Measurements from ENCODE around the gene TSNAXIP1. TPM values are rescaled to one million over a fixed set of nuclear protein-coding genes. Genes with fewer than 3 reads are reported as not detected.

The TSNAXIP1 gene
- total and polyA plus RNA-seq, 4 experiments from 2014 or later = 0.44 to 0.64 TPM; not detected in 2

GRCh38 chr16:67801883-67802282 is 4.8 kb upstream of the TSNAXIP1 start:
- Histone ChIP-seq H3K4me1 (ENCODE audit: insufficient read depth, low read length) (peaks cover 54% of the 10 kb centered on the region), H3K9me3 (ENCODE audit: control insufficient read depth in 1 of 2, low read length in 2 of 2) (no peaks in the 10 kb centered on the region), H3K36me3 (ENCODE audit: insufficient read depth, low read length) (peaks cover 31% of the 10 kb centered on the region), H3K27ac (ENCODE audit: low read depth, low read length) (no peak overlapping the region), H3K4me3 (ENCODE audit: low read length in 2 of 2) (no peak overlapping the region), H3K27me3 (ENCODE audit: insufficient read depth, low read length) (no peaks in the 10 kb centered on the region)
- Mint-ChIP-seq H3K27ac (peak overlapping the region; percentile 62 to 88 (median 79)), H3K27me3 (no peaks in the 10 kb centered on the region), H3K9me3 (no peaks in the 10 kb centered on the region), H3K36me3 (peaks cover 33 to 59% of the 10 kb centered on the region in 2 donors), H3K4me3 (peak overlapping the region in 7 of 8 donors; percentile 56 to 80 (median 73)), H3K4me1 (peaks cover 49 to 83% (median 66%) of the 10 kb centered on the region in 4 donors)
- DNase-seq = peak; percentile 29 to 60 (median 50)
- intact Hi-C loops (cut with micrococcal nuclease) = no loop called here
- CTCF ChIA-PET (ENCODE audit: partially characterized antibody) = interaction anchor here (0.7 to 5.9 kb wide), 7 partner anchors 14 to 279 kb away, joined by 3 to 56 read pairs (median 4); no protein-coding TSS in a partner anchor
- POLR2A ChIA-PET (ENCODE audit: partially characterized antibody) = interaction anchor here (0.6 to 1.4 kb wide), 7 partner anchors 21 to 517 kb away, joined by 3 to 6 read pairs (median 4); partner anchors contain the start of gene GFOD2

- H3K4me1 Mint-ChIP-seq = peaks cover 45 to 74% (median 56%) of the 10 kb centered on the region in 4 donors
- no peaks in the 10 kb centered on the region for H3K27me3 Mint-ChIP-seq
- no peak overlapping the region for H3K4me3 ChIP-seq (ENCODE audit: low read length in 2 of 2)
- intact Hi-C loops (cut with micrococcal nuclease) = no loop called here
- H3K4me1 ChIP-seq (ENCODE audit: insufficient read depth, low read length) = peaks cover 60% of the 10 kb centered on the region
- POLR2A ChIA-PET (ENCODE audit: partially characterized antibody) = interaction anchor here (1.5 kb wide), 1 partner anchor 131 kb away, joined by 4 read pairs; no protein-coding TSS in a partner anchor
- H3K27ac ChIP-seq (ENCODE audit: low read depth, low read length) = no peak overlapping the region
- no peaks in the 10 kb centered on the region for H3K9me3 ChIP-seq (ENCODE audit: control insufficient read depth in 1 of 2, low read length in 2 of 2)
- peaks cover 22 to 46% of the 10 kb centered on the region in 2 donors for H3K36me3 Mint-ChIP-seq
- H3K27ac Mint-ChIP-seq = peak overlapping the region in 4 of 7 donors; percentile 13 to 78 (median 62)
- peaks cover 22% of the 10 kb centered on the region for H3K36me3 ChIP-seq (ENCODE audit: insufficient read depth, low read length)
- no peaks in the 10 kb centered on the region for H3K27me3 ChIP-seq (ENCODE audit: insufficient read depth, low read length)
- H3K4me3 Mint-ChIP-seq = peak overlapping the region in 7 of 8 donors; percentile 26 to 67 (median 46)
- CTCF ChIA-PET (ENCODE audit: partially characterized antibody) = interaction anchor here (0.6 to 5.9 kb wide), 4 partner anchors 12 to 283 kb away, joined by 3 to 56 read pairs (median 3); no protein-coding TSS in a partner anchor
- H3K9me3 Mint-ChIP-seq = no peaks in the 10 kb centered on the region
- no peak for DNase-seq
These were observed 2.8 kb upstream of the TSNAXIP1 start for GRCh38 chr16:67803894-67804293.

GRCh38 chr16:67804853-67805542 is 1.7 kb upstream of the TSNAXIP1 start:
- peak overlapping the region; percentile 88 to 95 (median 90) for H3K4me3 Mint-ChIP-seq
- Histone ChIP-seq H3K9me3 (ENCODE audit: control insufficient read depth in 1 of 2, low read length in 2 of 2) (no peaks in the 10 kb centered on the region), H3K27me3 (ENCODE audit: insufficient read depth, low read length) (no peaks in the 10 kb centered on the region), H3K4me1 (ENCODE audit: insufficient read depth, low read length) (peaks cover 59% of the 10 kb centered on the region), H3K27ac (ENCODE audit: low read depth, low read length) (peak overlapping the region; percentile 95), H3K36me3 (ENCODE audit: insufficient read depth, low read length) (peaks cover 21% of the 10 kb centered on the region), H3K4me3 (ENCODE audit: low read length in 2 of 2) (peak overlapping the region; percentile 91 to 93)
- ChIA-PET CTCF (ENCODE audit: partially characterized antibody) (interaction anchor here (5.9 kb wide), 1 partner anchor 11 kb away, joined by 56 read pairs; no protein-coding TSS in a partner anchor), POLR2A (ENCODE audit: partially characterized antibody) (interaction anchor here (0.5 to 0.6 kb wide), 2 partner anchors 12 to 41 kb away, joined by 3 read pairs; no protein-coding TSS in a partner anchor)
- no peak for DNase-seq
- no peaks in the 10 kb centered on the region for H3K9me3 Mint-ChIP-seq
- peaks cover 17 to 42% of the 10 kb centered on the region in 2 donors for H3K36me3 Mint-ChIP-seq
- peaks cover 42 to 68% (median 50%) of the 10 kb centered on the region in 4 donors for H3K4me1 Mint-ChIP-seq
- no peaks in the 10 kb centered on the region for H3K27me3 Mint-ChIP-seq
- peak overlapping the region; percentile 53 to 98 (median 85) for H3K27ac Mint-ChIP-seq
- intact Hi-C loops (cut with micrococcal nuclease) = no loop called here

GRCh38 chr16:67805718-67806427 is 816 bp upstream of the TSNAXIP1 start:
- no peaks in the 10 kb centered on the region for H3K9me3 ChIP-seq (ENCODE audit: control insufficient read depth in 1 of 2, low read length in 2 of 2)
- ChIA-PET CTCF (ENCODE audit: partially characterized antibody) (interaction anchor here (0.8 to 5.9 kb wide), 10 partner anchors 10 to 325 kb away, joined by 3 to 56 read pairs (median 4); partner anchors contain the start of genes ATP6V0D1 and GFOD2), POLR2A (ENCODE audit: partially characterized antibody) (interaction anchor here (0.6 to 2.5 kb wide), 20 partner anchors 8 to 505 kb away, joined by 3 to 27 read pairs (median 5); partner anchors contain the start of genes ACD, C16orf86, DDX28 and DUS2)
- DNase-seq = peak in 1 of 5 donors; percentile 40
- Mint-ChIP-seq H3K27me3 (no peaks in the 10 kb centered on the region), H3K36me3 (peaks cover 9 to 34% of the 10 kb centered on the region in 2 donors), H3K9me3 (no peaks in the 10 kb centered on the region), H3K27ac (peak overlapping the region; percentile 79 to 98 (median 94)), H3K4me3 (peak overlapping the region; percentile 88 to 95 (median 90)), H3K4me1 (peaks cover 34 to 59% (median 43%) of the 10 kb centered on the region in 4 donors)
- peaks cover 50% of the 10 kb centered on the region for H3K4me1 ChIP-seq (ENCODE audit: insufficient read depth, low read length)
- H3K27me3 ChIP-seq (ENCODE audit: insufficient read depth, low read length) = no peaks in the 10 kb centered on the region
- H3K36me3 ChIP-seq (ENCODE audit: insufficient read depth, low read length) = peaks cover 12% of the 10 kb centered on the region
- peak overlapping the region; percentile 95 for H3K27ac ChIP-seq (ENCODE audit: low read depth, low read length)
- intact Hi-C loops (cut with micrococcal nuclease) = loop anchor here (1.0 to 2.0 kb wide), 11 partner anchors 10 to 325 kb away; partner anchors contain the start of genes ACD, ATP6V0D1, CTCF and GFOD2
- peak overlapping the region; percentile 91 to 93 for H3K4me3 ChIP-seq (ENCODE audit: low read length in 2 of 2)

GRCh38 chr16:67807148-67807682 is 526 bp downstream of the TSNAXIP1 start:
- Mint-ChIP-seq H3K4me1 (peaks cover 20 to 45% (median 30%) of the 10 kb centered on the region in 4 donors), H3K4me3 (peak overlapping the region; percentile 88 to 95 (median 90)), H3K27me3 (no peaks in the 10 kb centered on the region), H3K27ac (peak overlapping the region; percentile 85 to 98 (median 95)), H3K9me3 (no peaks in the 10 kb centered on the region), H3K36me3 (peaks cover 8 to 30% of the 10 kb centered on the region in 2 donors)
- POLR2A ChIA-PET (ENCODE audit: partially characterized antibody) = interaction anchor here (0.6 to 2.5 kb wide), 22 partner anchors 9 to 504 kb away, joined by 3 to 27 read pairs (median 5); partner anchors contain the start of genes ACD, C16orf86, CTCF and DDX28
- no peak for DNase-seq
- Histone ChIP-seq H3K27me3 (ENCODE audit: insufficient read depth, low read length) (no peaks in the 10 kb centered on the region), H3K36me3 (ENCODE audit: insufficient read depth, low read length) (peaks cover 6% of the 10 kb centered on the region), H3K4me1 (ENCODE audit: insufficient read depth, low read length) (peaks cover 37% of the 10 kb centered on the region), H3K27ac (ENCODE audit: low read depth, low read length) (peak overlapping the region; percentile 95), H3K9me3 (ENCODE audit: control insufficient read depth in 1 of 2, low read length in 2 of 2) (no peaks in the 10 kb centered on the region), H3K4me3 (ENCODE audit: low read length in 2 of 2) (peak overlapping the region; percentile 43 to 93)
- CTCF ChIA-PET (ENCODE audit: partially characterized antibody) = interaction anchor here (0.7 to 2.7 kb wide), 11 partner anchors 9 to 326 kb away, joined by 3 to 47 read pairs (median 4); partner anchors contain the start of genes ACD, ATP6V0D1 and GFOD2
- intact Hi-C loops (cut with micrococcal nuclease) = loop anchor here (2.0 kb wide), 2 partner anchors 146 to 286 kb away; partner anchors contain the start of genes ACD and PARD6A

GRCh38 chr16:67811899-67812298 is 5.2 kb downstream of the TSNAXIP1 start:
- Histone ChIP-seq H3K4me1 (ENCODE audit: insufficient read depth, low read length) (peaks cover 6% of the 10 kb centered on the region), H3K27ac (ENCODE audit: low read depth, low read length) (no peak overlapping the region), H3K9me3 (ENCODE audit: control insufficient read depth in 1 of 2, low read length in 2 of 2) (no peaks in the 10 kb centered on the region), H3K27me3 (ENCODE audit: insufficient read depth, low read length) (no peaks in the 10 kb centered on the region), H3K4me3 (ENCODE audit: low read length in 2 of 2) (no peak overlapping the region), H3K36me3 (ENCODE audit: insufficient read depth, low read length) (no peaks in the 10 kb centered on the region)
- intact Hi-C loops (cut with micrococcal nuclease) = no loop called here
- no peaks in the 10 kb centered on the region for H3K36me3 Mint-ChIP-seq
- H3K27ac Mint-ChIP-seq = peak overlapping the region in 1 of 7 donors; percentile 47
- H3K4me1 Mint-ChIP-seq = peaks cover 3 to 13% (median 8%) of the 10 kb centered on the region in 4 donors
- POLR2A ChIA-PET (ENCODE audit: partially characterized antibody) = no interaction called here
- H3K4me3 Mint-ChIP-seq = peak overlapping the region in 1 of 8 donors; percentile 61
- no peaks in the 10 kb centered on the region for H3K9me3 Mint-ChIP-seq
- CTCF ChIA-PET (ENCODE audit: partially characterized antibody) = interaction anchor here (0.6 kb wide), 1 partner anchor 31 kb away, joined by 3 read pairs; no protein-coding TSS in a partner anchor
- no peak for DNase-seq
- no peaks in the 10 kb centered on the region for H3K27me3 Mint-ChIP-seq

Measured in CD4-positive, alpha-beta memory T cell (primary cell).